K562 (cell line): ENCODE measurements around the gene ZFPM1. TPM values are rescaled to one million over a fixed set of nuclear protein-coding genes. Genes with fewer than 3 reads are reported as not detected.

Experiments used
- BHLHE40 ChIP-seq: IDR thresholded peaks from 2 replicates; pipeline ENCODE4 v1.6.1; 2011; ENCODE audit warnings: low read length, improper control_type of control experiment
- CTBP1 ChIP-seq: fragments of 450-650 bp; IDR thresholded peaks from 2 replicates; pipeline ENCODE4 v1.6.1; 2016; ENCODE audit warnings: borderline replicate concordance
- ELF2 ChIP-seq: fragments of 250-450 bp; sonication (Bioruptor Pico); IDR thresholded peaks from 2 replicates; pipeline ENCODE4 v1.5.0; 2021; ENCODE audit warnings: mild to moderate bottlenecking
- FOXA1 ChIP-seq: fragments of 450-650 bp; IDR thresholded peaks from 2 replicates; pipeline ENCODE4 v1.6.1; 2016; ENCODE audit warnings: mild to moderate bottlenecking, borderline replicate concordance
- GTF2F1 ChIP-seq: IDR thresholded peaks from 2 replicates; pipeline ENCODE4 v1.6.1; 2011; ENCODE audit warnings: low read depth, low read length, improper control_type of control experiment
- IRF2 ChIP-seq: sonication (generic); formaldehyde crosslinking; IDR thresholded peaks from 2 replicates; pipeline ENCODE4 v1.8.1; 2022; ENCODE audit warnings: mild to moderate bottlenecking, missing genetic modification reagents
- KDM1A ChIP-seq, 2 experiments: fragments of 450-650 bp; IDR thresholded peaks; 2 replicates each; pipeline ENCODE4 v1.6.1; 2016; ENCODE audit warnings: mild to moderate bottlenecking in 2 of 2
- KDM2B ChIP-seq: fragments of 250-450 bp; sonication (Bioruptor Pico); IDR thresholded peaks from 2 replicates; pipeline ENCODE4 v1.8.0; 2021; ENCODE audit warnings: mild to moderate bottlenecking, moderate library complexity
- MBD2 ChIP-seq: sonication (generic); IDR thresholded peaks from 2 replicates; pipeline ENCODE4 v1.6.1; 2016; ENCODE audit warnings: low read depth, borderline replicate concordance
- NCOA6 ChIP-seq: fragments of 450-650 bp; IDR thresholded peaks from 2 replicates; pipeline ENCODE4 v1.6.1; 2017; ENCODE audit warnings: mild to moderate bottlenecking
- NELFE ChIP-seq: IDR thresholded peaks from 2 replicates; pipeline ENCODE4 v1.6.1; 2011; ENCODE audit warnings: mild to moderate bottlenecking; ENCODE audit not compliant: insufficient read depth, insufficient read length
- PHF21A ChIP-seq: fragments of 450-650 bp; IDR thresholded peaks from 2 replicates; pipeline ENCODE4 v1.6.1; 2017; ENCODE audit warnings: low read depth, borderline replicate concordance
- RBM25 ChIP-seq: fragments of 200-400 bp; formaldehyde crosslinking; IDR thresholded peaks from 2 replicates; pipeline ENCODE4 v1.6.1; 2018; ENCODE audit warnings: low read length, low read depth, moderate library complexity; ENCODE audit not compliant: severe bottlenecking
- RFX7 ChIP-seq: fragments of 250-450 bp; sonication (Bioruptor Pico); IDR thresholded peaks from 2 replicates; pipeline ENCODE4 v1.5.1; 2021; ENCODE audit warnings: mild to moderate bottlenecking
- TFAP4 ChIP-seq: sonication (generic); formaldehyde crosslinking; IDR thresholded peaks from 2 replicates; pipeline ENCODE4 v1.8.0; 2022; ENCODE audit warnings: missing genetic modification reagents, mild to moderate bottlenecking, moderate library complexity, borderline replicate concordance
- U2AF2 ChIP-seq: fragments of 200-400 bp; formaldehyde crosslinking; optimal IDR thresholded peaks from 2 replicates; pipeline ENCODE3; 2017; ENCODE audit warnings: low read depth, mild to moderate bottlenecking, low read length
- ZKSCAN3 ChIP-seq: fragments of 250-450 bp; sonication (Bioruptor Pico); IDR thresholded peaks from 2 replicates; pipeline ENCODE4 v1.4.0; 2020
- ZKSCAN8 ChIP-seq: fragments of 200-800 bp; sonication (Bioruptor generic); IDR thresholded peaks from 2 replicates; pipeline ENCODE4 v1.6.1; 2016; ENCODE audit warnings: missing genetic modification characterization, missing compliant biosample characterization
- ZNF124 ChIP-seq: sonication (generic); formaldehyde crosslinking; IDR thresholded peaks from 2 replicates; pipeline ENCODE4 v1.8.1; 2022; ENCODE audit warnings: missing genetic modification reagents
- ZNF146 ChIP-seq: IDR thresholded peaks from one replicate; pipeline ENCODE4 v1.6.1; 2018; ENCODE audit warnings: missing compliant biosample characterization; ENCODE audit not compliant: unreplicated experiment
- ZNF212 ChIP-seq: fragments of 450-650 bp; formaldehyde crosslinking; IDR thresholded peaks from 2 replicates; pipeline ENCODE4 v1.4.0; 2020; ENCODE audit warnings: mild to moderate bottlenecking
- polyA plus RNA-seq, 8 experiments: library from polyadenylated mRNA; depleted of rRNA in 4 of 8; stranded (reverse) in 5 of 8; unstranded in 3 of 8; fragments of >200 nt; fragmentation: Nextera tagmentation in 2 of 8; fragmentation: Illumina TruSeq in 1 of 8; extraction: Ambion mirVana in 2 of 8; extraction: Trizol in 1 of 8; gene quantifications; 2 replicates each; pipeline versions ENCODE4 v1.2.1 to v1.2.3, GENCODE V29; 2011 to 2014; ENCODE audit warnings: inconsistent platforms in 1 of 8, missing spikeins in 1 of 8
- total RNA-seq, 7 experiments: library from RNA; depleted of rRNA in 6 of 7; stranded (reverse); fragments of >200 nt in 6 of 7; fragmentation: Illumina TruSeq in 2 of 7; extraction: Trizol in 2 of 7; gene quantifications; 2 replicates each; pipeline versions ENCODE4 v1.2.1 to v1.2.3, GENCODE V29; 2011 to 2021; ENCODE audit warnings: low replicate concordance in 1 of 7
- TF ChIP-seq, protein P1 (sequence below): sonication (generic); formaldehyde crosslinking; IDR thresholded peaks from 2 replicates; pipeline ENCODE4 v1.4.0; 2020; ENCODE audit warnings: mild to moderate bottlenecking, missing genetic modification reagents
- TF ChIP-seq, protein P2 (sequence below): fragments of 250-450 bp; sonication (Bioruptor Pico); IDR thresholded peaks from 2 replicates; pipeline ENCODE4 v1.4.0; 2020
- TF ChIP-seq, protein P3 (sequence below): fragments of 450-650 bp; IDR thresholded peaks from 2 replicates; pipeline ENCODE4 v1.6.1; 2016; ENCODE audit warnings: antibody characterized with exemption
- TF ChIP-seq, protein P4 (sequence below): sonication (generic); formaldehyde crosslinking; IDR thresholded peaks from 2 replicates; pipeline ENCODE4 v1.8.1; 2023; ENCODE audit warnings: mild to moderate bottlenecking, missing genetic modification reagents, moderate library complexity

ZFPM1 gene
- total and polyA plus RNA-seq, 9 of the 15 experiments (the other 6 are each of a cell fraction or from before 2014, with no cell fraction given): 0.03 to 35.9 (median 1.4) TPM

GRCh38 chr16:88458039-88458772 is 5.1 kb downstream of the ZFPM1 start (continued):
- TF ChIP-seq BHLHE40: no peak
- peak; percentile 57; the same call in 1 of the 2 replicates for TF ChIP-seq TFAP4 (CRISPR knock-in tag)
- no peak for TF ChIP-seq ZKSCAN8
- no peak for TF ChIP-seq ZNF146 (CRISPR knock-in tag)
- TF ChIP-seq ZKSCAN3 (CRISPR knock-in tag): no peak
- no peak for TF ChIP-seq NELFE
- TF ChIP-seq GTF2F1: no peak
- no peak for TF ChIP-seq CTBP1
- TF ChIP-seq MBD2: no peak
- TF ChIP-seq IRF2 (CRISPR knock-in tag): no peak
- TF ChIP-seq KDM1A (IDR thresholded peaks at IDR 0.05): peak; percentile 84 to 93
- TF ChIP-seq, protein P1, sequence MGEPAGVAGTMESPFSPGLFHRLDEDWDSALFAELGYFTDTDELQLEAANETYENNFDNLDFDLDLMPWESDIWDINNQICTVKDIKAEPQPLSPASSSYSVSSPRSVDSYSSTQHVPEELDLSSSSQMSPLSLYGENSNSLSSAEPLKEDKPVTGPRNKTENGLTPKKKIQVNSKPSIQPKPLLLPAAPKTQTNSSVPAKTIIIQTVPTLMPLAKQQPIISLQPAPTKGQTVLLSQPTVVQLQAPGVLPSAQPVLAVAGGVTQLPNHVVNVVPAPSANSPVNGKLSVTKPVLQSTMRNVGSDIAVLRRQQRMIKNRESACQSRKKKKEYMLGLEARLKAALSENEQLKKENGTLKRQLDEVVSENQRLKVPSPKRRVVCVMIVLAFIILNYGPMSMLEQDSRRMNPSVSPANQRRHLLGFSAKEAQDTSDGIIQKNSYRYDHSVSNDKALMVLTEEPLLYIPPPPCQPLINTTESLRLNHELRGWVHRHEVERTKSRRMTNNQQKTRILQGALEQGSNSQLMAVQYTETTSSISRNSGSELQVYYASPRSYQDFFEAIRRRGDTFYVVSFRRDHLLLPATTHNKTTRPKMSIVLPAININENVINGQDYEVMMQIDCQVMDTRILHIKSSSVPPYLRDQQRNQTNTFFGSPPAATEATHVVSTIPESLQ (CRISPR knock-in tag): no peak
- no peak for TF ChIP-seq ELF2 (CRISPR knock-in tag)
- TF ChIP-seq, protein P2, sequence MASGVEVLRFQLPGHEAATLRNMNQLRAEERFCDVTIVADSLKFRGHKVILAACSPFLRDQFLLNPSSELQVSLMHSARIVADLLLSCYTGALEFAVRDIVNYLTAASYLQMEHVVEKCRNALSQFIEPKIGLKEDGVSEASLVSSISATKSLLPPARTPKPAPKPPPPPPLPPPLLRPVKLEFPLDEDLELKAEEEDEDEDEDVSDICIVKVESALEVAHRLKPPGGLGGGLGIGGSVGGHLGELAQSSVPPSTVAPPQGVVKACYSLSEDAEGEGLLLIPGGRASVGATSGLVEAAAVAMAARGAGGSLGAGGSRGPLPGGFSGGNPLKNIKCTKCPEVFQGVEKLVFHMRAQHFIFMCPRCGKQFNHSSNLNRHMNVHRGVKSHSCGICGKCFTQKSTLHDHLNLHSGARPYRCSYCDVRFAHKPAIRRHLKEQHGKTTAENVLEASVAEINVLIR (CRISPR knock-in tag): no peak
- peak; percentile 93 for TF ChIP-seq RBM25
- no peak for TF ChIP-seq FOXA1
- TF ChIP-seq U2AF2: no peak
- no peak for TF ChIP-seq PHF21A
- TF ChIP-seq ZNF124: no peak
- TF ChIP-seq, protein P3, sequence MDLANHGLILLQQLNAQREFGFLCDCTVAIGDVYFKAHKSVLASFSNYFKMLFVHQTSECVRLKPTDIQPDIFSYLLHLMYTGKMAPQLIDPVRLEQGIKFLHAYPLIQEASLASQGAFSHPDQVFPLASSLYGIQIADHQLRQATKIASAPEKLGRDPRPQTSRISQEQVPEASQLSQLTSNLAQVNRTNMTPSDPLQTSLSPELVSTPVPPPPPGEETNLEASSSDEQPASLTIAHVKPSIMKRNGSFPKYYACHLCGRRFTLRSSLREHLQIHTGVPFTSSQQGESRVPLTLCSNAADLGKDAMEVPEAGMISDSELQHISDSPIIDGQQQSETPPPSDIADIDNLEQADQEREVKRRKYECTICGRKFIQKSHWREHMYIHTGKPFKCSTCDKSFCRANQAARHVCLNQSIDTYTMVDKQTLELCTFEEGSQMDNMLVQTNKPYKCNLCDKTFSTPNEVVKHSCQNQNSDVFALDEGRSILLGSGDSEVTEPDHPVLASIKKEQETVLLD: no peak
- TF ChIP-seq, protein P4, sequence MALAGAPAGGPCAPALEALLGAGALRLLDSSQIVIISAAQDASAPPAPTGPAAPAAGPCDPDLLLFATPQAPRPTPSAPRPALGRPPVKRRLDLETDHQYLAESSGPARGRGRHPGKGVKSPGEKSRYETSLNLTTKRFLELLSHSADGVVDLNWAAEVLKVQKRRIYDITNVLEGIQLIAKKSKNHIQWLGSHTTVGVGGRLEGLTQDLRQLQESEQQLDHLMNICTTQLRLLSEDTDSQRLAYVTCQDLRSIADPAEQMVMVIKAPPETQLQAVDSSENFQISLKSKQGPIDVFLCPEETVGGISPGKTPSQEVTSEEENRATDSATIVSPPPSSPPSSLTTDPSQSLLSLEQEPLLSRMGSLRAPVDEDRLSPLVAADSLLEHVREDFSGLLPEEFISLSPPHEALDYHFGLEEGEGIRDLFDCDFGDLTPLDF: no peak
- no peak for TF ChIP-seq NCOA6
- TF ChIP-seq ZNF212: no peak
- no peak for TF ChIP-seq RFX7 (CRISPR knock-in tag)
- no peak for TF ChIP-seq KDM2B (CRISPR knock-in tag)
